Effector memory CD4-positive, alpha-beta T cell (primary cell): ENCODE measurements around the gene GPATCH8.
"Not testable (repeated sequence)": the region's sequence is repeated elsewhere in the genome, so short reads cannot be mapped to it uniquely, and the experiment has no call there.

Source experiments
- DNase-seq, 3 donors: peaks; one replicate each; pipeline ENCODE4 v3.0.0-alpha.2; 2020
- H3K27ac ChIP-seq: 2 replicates; pipeline ENCODE4 v1.7.0; 2013; ENCODE audit warnings: mild to moderate bottlenecking, low read length, moderate library complexity; ENCODE audit not compliant: insufficient read depth, poor library complexity, severe bottlenecking
- H3K27me3 ChIP-seq: replicated peaks from 2 replicates; pipeline ENCODE4 v1.7.0; 2013; ENCODE audit warnings: mild to moderate bottlenecking, low read length; ENCODE audit not compliant: insufficient read depth, control insufficient read depth, poor library complexity, severe bottlenecking
- H3K36me3 ChIP-seq: 2 replicates; pipeline ENCODE4 v1.7.0; 2013; ENCODE audit warnings: mild to moderate bottlenecking, low read length, moderate library complexity; ENCODE audit not compliant: control insufficient read depth, insufficient read depth
- H3K4me1 ChIP-seq: 2 replicates; pipeline ENCODE4 v1.7.0; 2013; ENCODE audit warnings: low read length, mild to moderate bottlenecking; ENCODE audit not compliant: control insufficient read depth, insufficient read depth, poor library complexity, severe bottlenecking
- H3K4me3 ChIP-seq: 2 replicates; pipeline ENCODE4 v1.7.0; 2013; ENCODE audit warnings: low read length, low read depth, mild to moderate bottlenecking; ENCODE audit not compliant: insufficient read depth, poor library complexity, severe bottlenecking
- H3K9me3 ChIP-seq: 2 replicates; pipeline ENCODE4 v1.7.0; 2013; ENCODE audit warnings: mild to moderate bottlenecking, low read length, moderate library complexity; ENCODE audit not compliant: control insufficient read depth

Gene GPATCH8

DNA sequence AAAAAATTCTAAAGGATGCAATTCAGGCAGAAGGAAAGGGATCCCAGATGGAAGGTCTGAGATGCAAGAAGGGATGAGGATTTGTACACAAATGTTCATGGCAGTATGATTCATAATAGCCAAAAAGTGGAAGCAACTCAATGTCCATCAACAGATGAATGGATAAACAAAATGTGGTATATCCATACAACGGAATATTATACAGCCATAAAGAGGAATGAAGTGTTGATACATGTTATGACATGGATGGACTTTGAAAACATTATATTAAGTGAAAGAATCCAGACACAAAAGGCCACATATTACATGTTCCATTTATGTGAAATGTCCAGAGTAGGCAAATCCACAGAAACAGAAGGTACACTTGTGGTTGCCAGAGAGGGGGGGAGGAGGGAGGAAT lies 23.9 kb upstream of the GPATCH8 start:
- Histone ChIP-seq H3K9me3 (no peaks in the 10 kb centered on the region), H3K27ac (no peak overlapping the region), H3K36me3 (no peaks in the 10 kb centered on the region), H3K4me1 (no peaks in the 10 kb centered on the region), H3K4me3 (no peak overlapping the region), H3K27me3 (no peaks in the 10 kb centered on the region)
- no peak for DNase-seq

GRCh38 chr17:44523672-44523972 lies 20.4 kb upstream of the GPATCH8 start:
- H3K27me3 ChIP-seq = no peaks in the 10 kb centered on the region
- no peak for DNase-seq
- no peak overlapping the region for H3K4me3 ChIP-seq
- no peak overlapping the region for H3K27ac ChIP-seq
- H3K36me3 ChIP-seq = no peaks in the 10 kb centered on the region
- H3K9me3 ChIP-seq = no peaks in the 10 kb centered on the region
- H3K4me1 ChIP-seq = no peaks in the 10 kb centered on the region

DNA sequence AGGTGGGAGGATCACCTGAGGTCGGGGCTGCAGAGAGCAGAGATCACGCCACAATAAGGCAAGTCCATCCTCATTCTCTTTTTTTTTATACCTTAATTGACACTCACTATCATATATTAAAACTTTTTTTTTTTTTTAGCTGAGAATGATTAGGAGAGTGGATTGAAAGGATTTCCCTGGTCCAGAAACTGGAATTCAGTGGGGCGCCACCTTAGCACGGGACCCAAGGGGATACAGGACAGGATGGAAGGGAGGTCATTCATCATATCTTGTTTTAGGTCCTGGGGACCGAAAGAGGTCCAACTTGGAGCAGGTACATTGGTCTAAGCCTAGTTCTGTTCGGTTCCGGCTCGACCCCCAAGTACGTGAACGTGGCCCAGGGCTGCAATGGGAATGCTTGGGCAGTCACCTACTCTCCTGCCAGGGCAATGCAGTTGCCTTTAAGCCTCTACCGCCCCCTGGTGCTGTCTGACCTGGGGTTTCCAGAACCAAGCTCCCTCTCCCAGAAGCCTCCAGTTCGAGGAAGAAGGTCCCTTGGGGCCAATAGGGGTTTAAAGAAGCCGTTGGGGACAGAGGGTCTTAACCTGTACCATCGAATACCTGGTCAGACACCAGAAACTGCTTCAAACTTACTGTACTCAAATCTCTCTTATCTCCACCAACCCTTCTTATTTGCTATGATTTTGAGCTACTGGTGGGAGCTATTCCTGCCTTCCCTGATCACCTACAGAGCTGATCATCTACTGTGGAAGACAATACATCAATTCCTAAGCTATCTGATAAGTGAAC lies 19.9 kb upstream of the GPATCH8 start:
- H3K27ac ChIP-seq = no peak overlapping the region
- DNase-seq = no peak
- no peak overlapping the region for H3K4me3 ChIP-seq
- H3K36me3 ChIP-seq = no peaks in the 10 kb centered on the region
- no peaks in the 10 kb centered on the region for H3K27me3 ChIP-seq
- no peaks in the 10 kb centered on the region for H3K9me3 ChIP-seq
- no peaks in the 10 kb centered on the region for H3K4me1 ChIP-seq

DNA sequence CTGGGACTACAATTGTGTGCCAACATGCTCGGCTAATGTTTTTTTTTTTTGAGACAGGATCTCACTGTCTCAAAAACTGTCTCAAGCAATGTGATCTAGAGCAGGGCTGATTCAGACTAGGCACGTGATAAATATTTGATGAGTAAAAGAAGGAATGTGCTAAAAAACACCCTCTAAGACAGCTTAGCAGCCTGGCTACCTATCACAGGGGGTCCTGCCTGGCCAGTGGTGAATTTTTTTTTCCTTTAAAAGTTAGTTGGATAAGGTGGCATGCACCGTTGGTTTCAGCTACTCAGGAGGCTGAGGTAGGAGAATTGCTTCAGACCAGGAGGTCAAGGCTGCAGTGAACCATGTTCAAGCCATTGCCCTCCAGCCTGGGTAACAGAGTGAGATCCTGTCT lies 14.8 kb upstream of the GPATCH8 start:
- no peak for DNase-seq
- no peaks in the 10 kb centered on the region for H3K27me3 ChIP-seq
- H3K4me3 ChIP-seq = no peak overlapping the region
- no peaks in the 10 kb centered on the region for H3K4me1 ChIP-seq
- no peak overlapping the region for H3K27ac ChIP-seq
- no peaks in the 10 kb centered on the region for H3K9me3 ChIP-seq
- H3K36me3 ChIP-seq = no peaks in the 10 kb centered on the region

DNA sequence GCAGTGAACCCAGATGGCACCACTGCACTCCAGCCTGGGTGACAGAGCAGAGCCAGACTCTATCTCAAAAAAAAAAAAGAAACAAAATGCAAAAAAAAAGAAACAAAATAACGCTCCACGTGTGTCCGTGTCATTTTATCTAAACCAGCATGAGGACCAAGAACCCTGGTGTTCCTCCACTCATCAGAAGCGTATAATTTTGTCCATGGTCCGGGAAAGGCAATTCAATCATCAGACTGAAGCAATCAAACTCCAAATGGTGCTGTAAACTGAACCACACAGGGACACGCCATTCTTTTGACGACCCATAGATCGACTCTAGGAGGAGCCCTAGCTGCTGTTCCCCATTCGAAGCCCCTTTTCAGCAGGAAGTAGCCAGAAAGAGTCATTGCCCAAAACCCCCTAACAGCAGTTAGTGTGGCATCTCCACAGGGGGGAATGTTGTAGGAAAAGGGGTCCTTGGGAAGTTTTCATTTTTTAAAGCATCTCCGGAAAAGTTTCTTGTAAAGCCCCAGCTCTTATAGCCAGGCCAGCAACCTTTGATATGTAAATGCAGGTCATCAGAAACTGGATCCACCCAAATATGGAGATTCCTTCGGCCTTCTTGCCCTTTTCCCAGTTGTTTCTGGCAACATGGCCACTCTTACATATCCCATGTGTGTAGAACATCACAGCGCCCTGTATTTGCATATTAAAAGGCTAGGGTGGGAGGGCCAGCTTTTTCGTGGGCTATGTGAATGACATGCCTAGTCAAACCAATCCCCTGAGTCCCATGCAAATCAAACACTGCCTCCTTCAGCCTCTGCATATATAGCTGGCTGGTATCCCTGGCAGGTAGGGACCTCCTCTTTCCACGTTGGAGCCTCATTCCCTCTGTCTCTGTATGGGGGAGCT lies 8.3 kb upstream of the GPATCH8 start:
- H3K27ac ChIP-seq, H3K4me3 ChIP-seq, H3K27me3 ChIP-seq, H3K4me1 ChIP-seq, H3K36me3 ChIP-seq, DNase-seq, H3K9me3 ChIP-seq: not testable (repeated sequence)

- not testable (repeated sequence) for DNase-seq, H3K36me3 ChIP-seq
Observed at GRCh38 chr17:44506939-44507604, 3.9 kb upstream of the GPATCH8 start.

GRCh38 chr17:44502598-44503146 lies 534 bp downstream of the GPATCH8 start:
- H3K9me3 ChIP-seq = no peaks in the 10 kb centered on the region
- H3K27ac ChIP-seq = peak overlapping the region; percentile 88
- no peaks in the 10 kb centered on the region for H3K27me3 ChIP-seq
- H3K4me3 ChIP-seq = peak overlapping the region; percentile 77
- no peaks in the 10 kb centered on the region for H3K36me3 ChIP-seq
- DNase-seq = no peak
- peaks cover 22% of the 10 kb centered on the region for H3K4me1 ChIP-seq

More at GRCh38 chr17:44506939-44507604, 3.9 kb upstream of the GPATCH8 start:
- H3K27me3 ChIP-seq, H3K4me3 ChIP-seq, H3K27ac ChIP-seq, H3K4me1 ChIP-seq, H3K9me3 ChIP-seq: not testable (repeated sequence)

GRCh38 chr17:44501866-44502375 lies 1.3 kb downstream of the GPATCH8 start:
- Histone ChIP-seq H3K4me3 (peak overlapping the region; percentile 77), H3K9me3 (no peaks in the 10 kb centered on the region), H3K36me3 (no peaks in the 10 kb centered on the region), H3K27ac (no peak overlapping the region), H3K4me1 (peaks cover 22% of the 10 kb centered on the region), H3K27me3 (no peaks in the 10 kb centered on the region)
- no peak for DNase-seq

GRCh38 chr17:44499722-44500121 lies 3.5 kb downstream of the GPATCH8 start:
- Histone ChIP-seq H3K27me3 (no peaks in the 10 kb centered on the region), H3K4me1 (peaks cover 22% of the 10 kb centered on the region), H3K36me3 (no peaks in the 10 kb centered on the region), H3K27ac (no peak overlapping the region), H3K9me3 (no peaks in the 10 kb centered on the region), H3K4me3 (no peak overlapping the region)
- no peak for DNase-seq
